Stimulated activated CD8-positive, alpha-beta memory T cell treated with anti-CD3 and anti-CD28 coated beads, Interleukin-12 subunit alpha, Interleukin-12 subunit beta, amount 100 ng/mL, for 1 hour (primary cell): ENCODE data around the gene ARRDC3.
"Not testable (repeated sequence)": the region's sequence is repeated elsewhere in the genome, so short reads cannot be mapped to it uniquely, and the experiment has no call there.

Source experiments
- DNase-seq: peaks from one replicate; pipeline ENCODE4 v3.0.0-alpha.2; 2020; ENCODE audit warnings: low read depth

Gene ARRDC3, protein sequence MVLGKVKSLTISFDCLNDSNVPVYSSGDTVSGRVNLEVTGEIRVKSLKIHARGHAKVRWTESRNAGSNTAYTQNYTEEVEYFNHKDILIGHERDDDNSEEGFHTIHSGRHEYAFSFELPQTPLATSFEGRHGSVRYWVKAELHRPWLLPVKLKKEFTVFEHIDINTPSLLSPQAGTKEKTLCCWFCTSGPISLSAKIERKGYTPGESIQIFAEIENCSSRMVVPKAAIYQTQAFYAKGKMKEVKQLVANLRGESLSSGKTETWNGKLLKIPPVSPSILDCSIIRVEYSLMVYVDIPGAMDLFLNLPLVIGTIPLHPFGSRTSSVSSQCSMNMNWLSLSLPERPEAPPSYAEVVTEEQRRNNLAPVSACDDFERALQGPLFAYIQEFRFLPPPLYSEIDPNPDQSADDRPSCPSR

GRCh38 chr5:91383027-91383955, at the start of gene ARRDC3:
ARRDC3 (minus strand) TSS chr5:91383317; CDS start chr5:91383092, 225 bp downstream.
- DNase-seq: peak; percentile 96

DNA sequence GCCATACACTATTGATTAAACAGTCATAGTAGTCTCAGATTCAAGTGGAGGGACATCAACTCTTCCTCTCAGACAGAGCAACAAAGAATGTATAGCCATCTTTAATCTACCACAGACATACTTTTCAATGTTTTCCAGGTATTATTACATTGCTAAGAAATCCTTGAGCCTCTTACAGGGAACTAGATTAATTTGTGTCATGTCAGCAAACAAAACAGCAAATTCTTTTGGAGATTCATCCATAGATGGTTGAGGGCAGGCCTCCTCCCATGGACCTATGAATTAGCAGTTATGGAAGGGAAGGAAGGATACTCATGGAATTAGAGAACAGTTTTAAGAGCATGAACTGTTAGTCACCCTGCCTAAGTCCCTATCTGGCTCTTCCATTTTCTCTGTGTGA, 47.8 kb upstream of the ARRDC3 start:
- no peak for DNase-seq

DNA sequence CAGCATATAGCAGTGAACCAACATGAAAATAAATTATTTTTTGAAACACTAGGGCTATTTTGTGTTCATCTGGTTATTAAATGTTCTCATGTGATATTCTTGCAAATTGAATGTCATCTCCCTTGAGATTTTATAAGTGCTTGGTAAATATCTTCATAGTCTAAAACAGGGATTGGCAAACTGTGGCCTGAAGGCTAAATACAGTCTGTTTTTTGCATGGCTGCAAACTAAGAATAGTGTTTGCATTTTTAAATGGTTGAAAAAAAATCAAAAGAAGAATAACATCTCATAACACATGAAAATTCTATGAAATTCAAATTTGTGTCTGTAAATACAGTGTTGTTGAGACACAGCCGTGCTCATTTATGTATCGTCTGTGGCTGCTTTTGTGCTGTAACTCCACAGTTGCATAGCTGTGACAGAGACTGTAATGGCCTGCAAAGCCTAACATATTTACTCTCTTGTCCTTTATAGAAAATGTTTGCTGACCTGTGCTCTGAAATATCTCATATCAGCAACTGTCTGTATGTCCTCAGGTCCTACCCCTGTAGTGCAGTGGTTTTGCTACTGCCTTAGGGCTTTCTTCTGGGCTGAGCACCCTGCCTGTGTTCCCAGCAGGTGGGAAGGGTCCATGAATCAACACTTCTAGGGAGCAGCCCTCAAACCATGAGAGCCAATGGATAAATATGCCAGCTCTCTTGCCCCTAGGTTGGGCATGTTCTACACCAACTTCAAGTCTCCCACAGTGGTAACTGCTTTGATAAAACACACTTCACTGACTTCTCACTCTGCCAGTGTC, 41.7 kb upstream of the ARRDC3 start:
- DNase-seq: no peak

GRCh38 chr5:91423871-91424270, 40.8 kb upstream of the ARRDC3 start:
- no peak for DNase-seq

DNA sequence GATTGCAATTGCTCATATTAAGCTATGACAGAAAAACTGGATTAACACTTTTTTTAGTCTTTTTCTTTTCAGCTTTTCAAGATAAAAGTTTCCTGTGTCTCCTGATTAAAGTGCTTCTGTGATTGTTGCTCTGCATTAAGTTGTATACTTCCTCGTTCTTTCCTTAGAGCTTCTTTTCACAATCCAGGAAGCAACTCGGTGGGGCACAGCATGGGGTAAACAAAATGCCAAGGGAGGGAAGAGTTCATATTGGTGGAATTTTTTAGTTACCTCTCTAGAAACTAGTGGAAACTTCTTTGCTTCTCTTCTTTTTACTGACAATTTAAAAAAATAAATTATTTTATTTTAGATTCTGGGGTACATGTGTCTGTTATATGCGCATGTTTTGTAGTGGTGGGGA, 37.8 kb upstream of the ARRDC3 start:
- DNase-seq: no peak

DNA sequence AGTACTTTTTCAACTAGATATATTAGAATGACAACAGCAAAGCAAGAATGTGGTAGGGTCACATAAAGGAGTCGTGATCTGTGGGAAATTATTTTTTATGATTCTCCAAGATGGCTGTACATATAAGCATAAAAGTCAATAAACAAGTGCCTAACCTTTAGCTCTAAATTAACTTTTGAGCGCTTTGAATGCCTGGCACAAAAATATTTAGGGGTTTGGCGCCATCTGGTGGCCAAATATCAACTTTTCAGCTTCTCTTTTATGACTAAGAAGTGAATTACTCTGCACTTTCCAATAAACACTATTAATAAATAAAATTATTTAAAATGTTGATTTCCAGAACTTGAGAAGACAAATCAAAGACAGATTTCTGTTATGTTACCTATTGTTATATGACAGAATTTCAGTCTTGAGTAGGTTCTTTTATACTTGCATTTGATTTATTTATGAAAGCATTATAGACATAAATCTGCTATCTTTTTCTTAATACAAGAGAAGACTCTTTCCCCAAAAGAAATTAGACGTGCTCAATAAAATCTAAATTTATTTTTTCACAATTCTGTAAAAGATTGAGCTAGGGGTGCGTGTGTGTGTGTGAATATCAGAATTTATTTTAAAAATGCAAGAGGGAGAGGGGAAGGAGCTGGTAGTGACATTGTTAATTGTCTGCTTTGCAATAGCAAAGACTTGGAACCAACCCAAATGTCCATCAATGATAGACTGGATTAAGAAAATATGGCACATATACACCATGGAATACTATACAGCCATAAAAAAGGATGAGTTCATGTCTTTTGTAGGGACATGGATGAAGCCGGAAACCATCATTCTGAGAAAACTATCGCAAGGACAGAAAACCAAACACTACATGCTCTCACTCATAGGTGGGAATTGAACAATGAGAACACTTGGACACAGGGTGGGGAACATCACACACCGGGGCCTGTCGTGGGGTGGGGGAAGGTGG, 36.7 kb upstream of the ARRDC3 start:
- DNase-seq: peak; percentile 73

DNA sequence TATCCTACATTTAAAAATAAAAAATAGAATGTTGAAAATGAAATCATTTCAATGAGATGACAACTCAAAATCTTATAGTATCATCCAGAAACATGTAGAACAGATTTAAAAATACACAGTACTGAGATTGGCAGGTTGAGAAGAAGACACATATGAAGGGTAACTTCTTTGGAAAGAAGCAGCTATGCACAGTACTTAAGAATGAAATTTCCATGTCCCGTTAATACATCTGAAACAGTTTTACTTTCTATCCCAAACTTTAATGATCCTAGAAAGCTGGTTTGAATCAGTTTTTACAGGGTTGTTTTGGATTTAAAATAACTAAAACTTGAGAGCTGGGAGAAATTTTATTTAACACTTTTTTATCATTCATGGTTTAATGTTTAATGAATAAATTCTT, 36.0 kb upstream of the ARRDC3 start:
- no peak for DNase-seq

DNA sequence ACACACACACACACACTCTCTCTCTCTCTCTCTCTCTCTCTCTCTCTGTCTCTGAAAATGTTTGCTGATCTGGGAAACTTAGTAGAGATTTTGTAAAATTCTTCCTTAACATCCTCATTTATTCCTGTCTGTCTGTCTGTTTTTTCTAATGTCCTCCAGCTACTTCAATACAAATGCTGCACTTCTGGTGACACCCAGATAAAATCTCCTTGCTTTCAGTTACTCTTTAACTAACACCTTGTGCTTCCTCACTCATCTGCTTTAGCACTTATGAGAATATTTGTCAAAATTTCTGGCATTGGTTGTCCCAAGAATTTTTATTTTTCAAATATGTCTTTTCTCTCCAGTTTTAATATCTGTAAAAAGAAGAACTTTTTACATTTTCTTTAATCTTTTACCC, 35.0 kb upstream of the ARRDC3 start:
- DNase-seq: no peak

- DNase-seq: no peak
Measured at GRCh38 chr5:91417219-91417618, 34.1 kb upstream of the ARRDC3 start.

DNA sequence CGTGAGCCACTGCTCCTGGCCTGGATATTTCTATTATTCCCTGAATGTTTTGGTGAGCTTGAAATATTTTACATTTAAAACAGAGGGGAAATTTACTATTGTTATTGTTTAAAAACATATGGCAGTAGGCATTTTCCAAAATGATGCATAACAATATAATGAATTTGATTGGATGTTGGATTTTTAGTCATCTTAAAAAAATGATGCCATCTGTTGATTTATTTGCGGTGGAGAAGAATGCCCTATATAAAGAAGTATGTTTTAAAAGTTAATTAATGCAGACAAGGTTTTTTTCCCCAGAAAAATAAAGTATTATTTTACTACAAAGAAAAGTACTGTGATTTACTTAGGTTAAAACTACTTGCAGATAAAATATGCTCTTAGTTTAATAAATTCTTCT, 33.4 kb upstream of the ARRDC3 start:
- no peak for DNase-seq

DNA sequence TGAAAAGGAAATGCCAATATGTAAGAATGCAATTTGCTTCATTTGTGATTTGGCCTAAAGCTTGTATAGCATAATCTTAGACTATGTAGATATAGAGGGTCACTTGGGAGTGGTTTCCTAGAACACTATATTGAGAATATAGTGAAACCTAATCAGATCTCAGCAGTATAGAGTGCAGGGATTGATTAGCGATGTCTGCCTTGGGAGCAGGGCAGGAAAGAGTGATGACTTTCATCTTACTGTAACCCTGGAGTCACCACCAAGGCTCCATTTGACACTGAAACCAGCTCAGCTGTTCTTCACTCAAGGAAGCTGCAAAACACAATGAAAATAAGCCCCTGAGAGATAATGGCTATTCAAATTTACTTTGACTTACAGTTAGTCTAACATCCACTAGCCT, 26.2 kb upstream of the ARRDC3 start:
- no peak for DNase-seq

- DNase-seq: no peak
Measured at GRCh38 chr5:91408710-91409109, 25.6 kb upstream of the ARRDC3 start.

DNA sequence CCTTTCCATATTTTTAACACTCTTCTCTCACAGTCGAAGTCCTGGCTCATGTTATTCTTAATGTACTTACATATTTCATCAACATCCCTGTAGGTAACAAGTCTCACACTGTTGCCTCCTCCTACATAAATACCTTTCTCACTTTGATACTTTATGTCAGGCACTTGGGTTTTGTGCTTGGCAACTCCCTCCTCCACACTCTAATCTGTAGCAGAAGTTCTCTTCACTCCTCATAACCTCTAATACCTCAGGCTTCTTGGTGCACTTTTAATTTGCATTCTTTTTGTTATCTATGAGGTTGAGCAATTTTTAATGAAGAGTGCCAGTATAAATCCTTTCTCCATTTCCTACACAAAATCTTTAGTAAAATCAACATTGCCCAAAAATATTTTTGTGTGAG, 24.1 kb upstream of the ARRDC3 start:
- no peak for DNase-seq

GRCh38 chr5:91403438-91403837, 20.3 kb upstream of the ARRDC3 start:
- DNase-seq: no peak

GRCh38 chr5:91401175-91401574, 18.1 kb upstream of the ARRDC3 start:
- DNase-seq: no peak

- DNase-seq: no peak
Measured at GRCh38 chr5:91397791-91398190, 14.7 kb upstream of the ARRDC3 start.

- no peak for DNase-seq
Measured at GRCh38 chr5:91390268-91390667, 7.2 kb upstream of the ARRDC3 start.

DNA sequence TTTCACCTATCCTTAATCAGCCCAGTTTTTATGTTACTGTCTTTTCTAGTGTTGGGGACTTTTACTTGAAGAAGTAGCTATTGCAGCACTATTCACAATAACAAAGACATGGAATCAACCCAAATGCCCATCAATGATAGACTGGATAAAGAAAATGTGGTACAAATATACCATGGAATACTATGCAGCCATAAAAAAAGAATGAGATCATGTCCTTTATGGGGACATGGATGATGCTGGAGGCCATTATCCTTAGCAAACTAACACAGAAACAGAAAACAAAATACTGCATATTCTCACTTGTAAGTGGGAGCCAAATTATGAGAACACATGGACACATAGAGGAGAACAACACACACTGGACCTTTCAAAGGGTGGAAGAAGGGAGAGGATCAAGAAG, 6.4 kb upstream of the ARRDC3 start:
- not testable (repeated sequence) for DNase-seq

DNA sequence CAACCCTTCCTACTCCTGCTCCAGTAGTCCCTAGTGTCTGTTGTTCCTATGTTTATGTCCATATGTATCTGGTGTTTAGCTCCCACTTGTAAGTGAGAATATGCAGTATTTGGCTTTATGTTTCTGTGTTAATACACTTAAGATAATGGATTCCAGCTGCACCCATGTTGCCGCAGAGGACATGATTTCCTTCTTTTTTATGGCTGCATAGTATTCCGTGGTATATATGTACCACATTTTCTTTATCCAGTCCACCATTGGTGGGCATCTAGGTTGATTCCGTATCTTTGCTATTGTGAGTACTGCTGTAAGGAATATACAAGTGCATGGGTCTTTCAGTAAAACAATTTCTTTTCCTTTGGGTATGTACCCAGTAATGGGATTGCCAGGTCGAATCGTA, 5.2 kb upstream of the ARRDC3 start:
- DNase-seq: no peak

DNA sequence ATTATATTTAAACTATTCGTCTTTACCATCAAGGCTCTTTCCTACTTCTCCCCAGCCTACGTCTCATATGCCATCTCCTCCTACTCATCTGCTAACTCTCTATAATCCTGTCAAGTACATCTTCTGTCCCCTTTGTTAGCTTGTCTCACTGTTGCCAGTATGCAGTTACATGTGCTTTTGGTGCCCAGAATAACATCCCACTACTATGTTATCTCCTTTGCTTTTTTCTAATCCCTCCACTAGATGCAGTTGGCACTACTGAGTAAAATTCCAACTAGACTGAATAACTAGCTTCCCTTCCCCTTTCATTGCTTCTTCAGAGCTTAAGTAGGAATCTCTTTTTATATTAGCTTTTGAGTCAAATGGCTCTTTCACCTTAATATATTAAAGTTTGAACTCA, 3.0 kb upstream of the ARRDC3 start:
- DNase-seq: no peak

GRCh38 chr5:91385596-91385995, 2.5 kb upstream of the ARRDC3 start:
- DNase-seq: not testable (repeated sequence)
